Esophagus squamous epithelium (tissue), 5 donors: ENCODE results near the gene NUDT15. TPM values are rescaled to one million over a fixed set of nuclear protein-coding genes. Genes with fewer than 3 reads are reported as not detected.

Experiments
- DNase-seq: peaks from one replicate; lab custom pipeline; 2025; lab: John Stamatoyannopoulos, UW
- H3K27ac ChIP-seq, 4 donors: fragments of 200-600 bp; sonication (generic); one replicate each; pipeline ENCODE4 v1.5.1; 2016 to 2019; ENCODE audit warnings: mild to moderate bottlenecking in 1 of 4
- H3K27me3 ChIP-seq, 4 donors: fragments of 200-600 bp; sonication (generic); 1 replicate in 3 of 4; 2 replicates in 1 of 4; pipeline versions ENCODE4 v1.5.1 to v1.6.0; 2017 to 2021; ENCODE audit warnings: antibody characterized with exemption in 1 of 4
- H3K36me3 ChIP-seq, 3 donors: fragments of 200-600 bp; sonication (generic); one replicate each; pipeline ENCODE4 v1.5.1; 2016 to 2019
- H3K4me1 ChIP-seq, 3 donors: fragments of 200-600 bp; sonication (generic); one replicate each; pipeline ENCODE4 v1.5.1; 2017 to 2019
- H3K4me3 ChIP-seq, 4 donors: fragments of 200-600 bp; sonication (generic); 1 replicate in 3 of 4; 2 replicates in 1 of 4; pipeline ENCODE4 v1.5.1; 2016 to 2019; ENCODE audit warnings: mild to moderate bottlenecking in 2 of 4, moderate library complexity in 1 of 4
- H3K9me3 ChIP-seq, 3 donors: fragments of 200-600 bp; sonication (generic); one replicate each; pipeline ENCODE4 v1.5.1; 2016 to 2019
- CTCF ChIP-seq, 6 experiments: fragments of 450-650 bp in 4 of 6; fragments of 200-600 bp in 2 of 6; sonication (generic) in 2 of 6; IDR thresholded peaks; one replicate each; pipeline ENCODE4 v1.5.1; 2016 to 2019; ENCODE audit warnings: antibody characterized with exemption in 6 of 6, mild to moderate bottlenecking in 4 of 6, moderate library complexity in 4 of 6
- POLR2A ChIP-seq, 4 donors: fragments of 450-650 bp; IDR thresholded peaks; one replicate each; pipeline ENCODE4 v1.6.1; 2017; ENCODE audit warnings: antibody characterized with exemption in 4 of 4, mild to moderate bottlenecking in 4 of 4, moderate library complexity in 3 of 4
- WGBS, 2 donors: methylation state at CpG; one replicate each; pipeline ENCODE4 v1.1.5; 2018; 5-methylcytosine and 5-hydroxymethylcytosine counted together
- intact Hi-C: fragments of 100-400 bp; cut with DNase I; formaldehyde crosslinking; loops from one replicate; pipeline ENCODE4 v1.15.0; 2022
- total RNA-seq, 4 donors: library from RNA; depleted of rRNA; stranded (reverse); fragments of >200 nt; gene quantifications; one replicate each; pipeline ENCODE4 v1.1.0, GENCODE V29; 2016
- donor health status: DM: yes; HTN: yes; CAD: no.

The NUDT15 gene
- total RNA-seq, 4 donors from 2014 or later: 7.2 to 31.9 (median 18.5) TPM

GRCh38 chr13:48014359-48014758, 23.2 kb upstream of the NUDT15 start:
- no peak overlapping the region for H3K4me3 ChIP-seq
- intact Hi-C loops: no loop called here
- no peak for TF ChIP-seq CTCF (IDR thresholded peaks at IDR 0.05)
- no peak for TF ChIP-seq POLR2A (IDR thresholded peaks at IDR 0.05)
- DNase-seq: no peak
- no peak overlapping the region for H3K27ac ChIP-seq
- no peaks in the 10 kb centered on the region for H3K9me3 ChIP-seq
- peaks cover 0 to 4% (median 0%) of the 10 kb centered on the region in 3 donors for H3K4me1 ChIP-seq
- peaks cover 0 to 10% (median 0%) of the 10 kb centered on the region in 3 donors for H3K36me3 ChIP-seq
- no peaks in the 10 kb centered on the region for H3K27me3 ChIP-seq
- 28 to 58% methylated on average over 2 of the region's 2 CpGs for WGBS, 2 donors

DNA sequence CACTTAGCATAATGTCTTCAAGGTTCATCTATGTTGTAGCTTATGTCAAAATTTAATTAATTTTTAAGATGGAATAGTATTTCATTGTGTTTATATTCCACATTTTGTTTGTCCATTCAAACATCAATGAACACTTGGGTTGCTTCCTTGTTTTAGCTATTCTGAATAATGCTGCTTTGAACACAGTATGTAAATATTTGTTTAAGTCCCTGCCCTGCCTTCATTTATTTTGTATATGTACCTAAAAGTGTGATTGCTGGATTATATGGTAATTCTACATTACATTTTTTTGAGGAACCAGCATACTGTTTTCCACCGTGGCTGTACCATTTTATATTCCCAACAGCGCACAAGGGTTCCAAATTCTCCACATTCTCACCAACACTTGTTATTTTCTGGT, 18.9 kb upstream of the NUDT15 start:
- H3K36me3 ChIP-seq: no peaks in the 10 kb centered on the region
- no peak for DNase-seq
- no peaks in the 10 kb centered on the region for H3K27me3 ChIP-seq
- no peaks in the 10 kb centered on the region for H3K9me3 ChIP-seq
- WGBS, 2 donors: 78 to 90% methylated on average over 2 of the region's 2 CpGs
- TF ChIP-seq POLR2A (IDR thresholded peaks at IDR 0.05): no peak
- TF ChIP-seq CTCF (IDR thresholded peaks at IDR 0.05): no peak
- intact Hi-C loops: no loop called here
- H3K4me1 ChIP-seq: no peaks in the 10 kb centered on the region
- no peak overlapping the region for H3K4me3 ChIP-seq
- no peak overlapping the region for H3K27ac ChIP-seq

- Histone ChIP-seq H3K9me3 (no peaks in the 10 kb centered on the region), H3K27ac (no peak overlapping the region), H3K4me1 (no peaks in the 10 kb centered on the region), H3K27me3 (no peaks in the 10 kb centered on the region), H3K4me3 (no peak overlapping the region), H3K36me3 (no peaks in the 10 kb centered on the region)
- DNase-seq: no peak
- TF ChIP-seq POLR2A (IDR thresholded peaks at IDR 0.05) (no peak), CTCF (IDR thresholded peaks at IDR 0.05) (no peak)
- intact Hi-C loops: no loop called here
- 100% methylated on average over 1 of the region's 1 CpG for WGBS, 2 donors
Observed at GRCh38 chr13:48019796-48020195, 17.7 kb upstream of the NUDT15 start.

DNA sequence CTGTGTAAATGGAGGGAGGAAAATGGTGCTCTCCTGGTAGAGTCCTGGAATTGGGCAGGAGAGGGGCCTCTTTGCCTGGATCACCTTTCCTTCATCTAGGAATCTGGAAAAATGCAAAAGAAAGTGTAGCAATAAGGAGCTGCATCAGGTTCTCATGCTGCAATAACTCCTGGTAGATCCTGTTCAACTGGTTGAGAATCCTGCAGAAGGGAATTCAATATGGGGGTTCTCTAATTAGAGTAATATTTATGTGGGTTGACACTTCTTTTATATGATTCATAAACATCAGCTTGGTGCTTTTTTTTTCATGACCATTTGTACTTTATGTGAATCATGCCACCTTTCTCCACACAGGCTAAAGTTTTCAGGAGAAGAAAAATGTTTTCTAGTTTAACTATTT, 9.5 kb upstream of the NUDT15 start:
- DNase-seq: no peak
- Histone ChIP-seq H3K9me3 (peaks cover 0 to 14% (median 0%) of the 10 kb centered on the region in 3 donors), H3K4me3 (no peak overlapping the region), H3K4me1 (peaks cover 0 to 9% (median 0%) of the 10 kb centered on the region in 3 donors), H3K27ac (peak overlapping the region in 1 of 4 donors; percentile 9), H3K36me3 (peaks cover 0 to 23% (median 0%) of the 10 kb centered on the region in 3 donors), H3K27me3 (no peaks in the 10 kb centered on the region)
- intact Hi-C loops: no loop called here
- TF ChIP-seq CTCF (IDR thresholded peaks at IDR 0.05): no peak
- no peak for TF ChIP-seq POLR2A (IDR thresholded peaks at IDR 0.05)

DNA sequence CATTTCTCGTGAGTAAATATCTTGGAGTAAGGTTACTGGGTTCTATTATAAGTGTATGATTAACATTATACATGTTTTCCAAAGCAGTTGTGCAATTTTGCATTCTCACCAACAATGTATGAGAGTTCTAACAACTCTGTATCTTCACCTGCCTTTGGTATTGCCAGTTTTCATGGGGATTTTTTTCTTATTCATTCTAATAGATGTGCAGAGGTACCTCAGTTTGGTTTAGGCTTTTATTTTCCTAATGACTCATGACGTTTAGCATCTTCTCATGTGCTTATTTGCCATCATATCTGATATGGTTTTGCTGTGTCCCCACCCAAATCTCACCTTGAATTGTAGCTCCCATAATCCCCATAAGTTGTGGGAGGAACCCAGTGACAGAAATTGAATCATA, 7.7 kb upstream of the NUDT15 start:
- DNase-seq: no peak
- 84 to 86% methylated on average over 2 of the region's 2 CpGs for WGBS, 2 donors
- Histone ChIP-seq H3K4me3 (no peak overlapping the region), H3K9me3 (peaks cover 0 to 14% (median 0%) of the 10 kb centered on the region in 3 donors), H3K4me1 (peaks cover 0 to 9% (median 0%) of the 10 kb centered on the region in 3 donors), H3K36me3 (peaks cover 0 to 26% (median 0%) of the 10 kb centered on the region in 3 donors), H3K27ac (no peak overlapping the region), H3K27me3 (no peaks in the 10 kb centered on the region)
- intact Hi-C loops: no loop called here
- no peak for TF ChIP-seq CTCF (IDR thresholded peaks at IDR 0.05)
- TF ChIP-seq POLR2A (IDR thresholded peaks at IDR 0.05): no peak
